Hepatic stellate cell (primary cell): ENCODE data around the gene GOSR2.
"Not testable (repeated sequence)": the region's sequence is repeated elsewhere in the genome, so short reads cannot be mapped to it uniquely, and the experiment has no call there.

ENCODE experiments used
- DNase-seq: peaks from one replicate; pipeline ENCODE4 v3.0.0; 2011; ENCODE audit warnings: low spot score

GOSR2 gene

GRCh38 chr17:46894024-46894423, 28.9 kb upstream of the GOSR2 start:
- DNase-seq, result no peak

GRCh38 chr17:46894476-46895151, 28.3 kb upstream of the GOSR2 start:
- no peak for DNase-seq

- DNase-seq, result no peak
Measured at GRCh38 chr17:46895171-46895570, 27.8 kb upstream of the GOSR2 start.

- no peak for DNase-seq
Measured at GRCh38 chr17:46896991-46897390, 26.0 kb upstream of the GOSR2 start.

- DNase-seq, result no peak
Measured at GRCh38 chr17:46898364-46898763, 24.6 kb upstream of the GOSR2 start.

GRCh38 chr17:46898860-46899259, 24.1 kb upstream of the GOSR2 start:
- no peak for DNase-seq

GRCh38 chr17:46901291-46901690, 21.7 kb upstream of the GOSR2 start:
- DNase-seq, result no peak

GRCh38 chr17:46903762-46904672, 18.9 kb upstream of the GOSR2 start:
- DNase-seq, result no peak

GRCh38 chr17:46908068-46908737, 14.8 kb upstream of the GOSR2 start:
- no peak for DNase-seq

- DNase-seq, result no peak
Measured at GRCh38 chr17:46910179-46910927, 12.6 kb upstream of the GOSR2 start.

- DNase-seq, result no peak
Measured at GRCh38 chr17:46911311-46911710, 11.6 kb upstream of the GOSR2 start.

- DNase-seq, result no peak
Measured at GRCh38 chr17:46915596-46915995, 7.4 kb upstream of the GOSR2 start.

GRCh38 chr17:46916211-46916610, 6.7 kb upstream of the GOSR2 start:
- DNase-seq, result no peak

GRCh38 chr17:46916623-46917022, 6.3 kb upstream of the GOSR2 start:
- no peak for DNase-seq

- DNase-seq, result no peak
Measured at GRCh38 chr17:46917041-46917440, 5.9 kb upstream of the GOSR2 start.

GRCh38 chr17:46917516-46917915, 5.4 kb upstream of the GOSR2 start:
- DNase-seq, result no peak

GRCh38 chr17:46921962-46922361, 998 bp upstream of the GOSR2 start:
- DNase-seq, result not testable (repeated sequence)

GRCh38 chr17:46922487-46922803, 515 bp upstream of the GOSR2 start:
- no peak for DNase-seq

GRCh38 chr17:46925185-46925868, 2.4 kb downstream of the GOSR2 start:
- DNase-seq, result no peak

GRCh38 chr17:46928467-46929261, 5.7 kb downstream of the GOSR2 start:
- DNase-seq, result no peak

- no peak for DNase-seq
Measured at GRCh38 chr17:46929413-46929812, 6.5 kb downstream of the GOSR2 start.
